ENCODE data around the gene DCDC2.
"Not testable (repeated sequence)": the region's sequence is repeated elsewhere in the genome, so short reads cannot be mapped to it uniquely, and the experiment has no call there.

The DCDC2 gene

GRCh38 chr6:24272148-24272547 is 85.7 kb downstream of the DCDC2 start:
- no peak for ATAC-seq
- DNase-seq: no peak
- Mint-ChIP-seq H3K4me3 (no peak overlapping the region), H3K9me3 (no peaks in the 10 kb centered on the region), H3K27ac (no peak overlapping the region), H3K27me3 (peaks cover 23% of the 10 kb centered on the region), H3K4me1 (no peaks in the 10 kb centered on the region)

GRCh38 chr6:24270011-24270410 is 87.8 kb downstream of the DCDC2 start:
- Mint-ChIP-seq H3K9me3 (no peaks in the 10 kb centered on the region), H3K4me1 (no peaks in the 10 kb centered on the region), H3K27me3 (peaks cover 18% of the 10 kb centered on the region), H3K4me3 (no peak overlapping the region), H3K27ac (no peak overlapping the region)
- DNase-seq (no peak), ATAC-seq (no peak)

- not testable (repeated sequence) for H3K27ac Mint-ChIP-seq, H3K4me3 Mint-ChIP-seq, H3K9me3 Mint-ChIP-seq, ATAC-seq, DNase-seq
- peaks cover 42% of the 10 kb centered on the region for H3K27me3 Mint-ChIP-seq
- peaks cover 11% of the 10 kb centered on the region for H3K4me1 Mint-ChIP-seq
Measured at GRCh38 chr6:24258214-24258613, 99.6 kb downstream of the DCDC2 start.

GRCh38 chr6:24257282-24257681 is 100.6 kb downstream of the DCDC2 start:
- peaks cover 0 to 11% of the 10 kb centered on the region in 2 donors for H3K9me3 Mint-ChIP-seq
- no peak for ATAC-seq

GRCh38 chr6:24255676-24256075 is 102.2 kb downstream of the DCDC2 start:
- Mint-ChIP-seq H3K27me3 (peaks cover 43% of the 10 kb centered on the region), H3K9me3 (peaks cover 0 to 14% of the 10 kb centered on the region in 2 donors), H3K4me1 (peaks cover 11% of the 10 kb centered on the region), H3K4me3 (no peak overlapping the region), H3K27ac (no peak overlapping the region)
- ATAC-seq (peak; percentile 98), DNase-seq (no peak)

More at GRCh38 chr6:24257282-24257681, 100.6 kb downstream of the DCDC2 start:
- no peak for DNase-seq
- H3K27ac Mint-ChIP-seq: no peak overlapping the region
- peaks cover 42% of the 10 kb centered on the region for H3K27me3 Mint-ChIP-seq
- H3K4me3 Mint-ChIP-seq: no peak overlapping the region
- H3K4me1 Mint-ChIP-seq: peaks cover 11% of the 10 kb centered on the region

GRCh38 chr6:24253360-24253759 is 104.5 kb downstream of the DCDC2 start:
- DNase-seq (no peak), ATAC-seq (no peak)
- Mint-ChIP-seq H3K4me1 (peaks cover 11% of the 10 kb centered on the region), H3K4me3 (no peak overlapping the region), H3K27me3 (peaks cover 37% of the 10 kb centered on the region), H3K27ac (no peak overlapping the region), H3K9me3 (peaks cover 0 to 14% of the 10 kb centered on the region in 2 donors)

- H3K27ac Mint-ChIP-seq: no peak overlapping the region
- peaks cover 0 to 14% of the 10 kb centered on the region in 2 donors for H3K9me3 Mint-ChIP-seq
- H3K4me3 Mint-ChIP-seq: no peak overlapping the region
- H3K4me1 Mint-ChIP-seq: peaks cover 11% of the 10 kb centered on the region
- H3K27me3 Mint-ChIP-seq: peaks cover 26% of the 10 kb centered on the region
- no peak for DNase-seq
- no peak for ATAC-seq
Measured at GRCh38 chr6:24252280-24252679, 105.6 kb downstream of the DCDC2 start.

- DNase-seq (no peak), ATAC-seq (no peak)
- Mint-ChIP-seq H3K4me1 (peaks cover 11% of the 10 kb centered on the region), H3K9me3 (peaks cover 0 to 14% of the 10 kb centered on the region in 2 donors), H3K4me3 (no peak overlapping the region), H3K27ac (no peak overlapping the region), H3K27me3 (peaks cover 23% of the 10 kb centered on the region)
Measured at GRCh38 chr6:24251339-24251738, 106.5 kb downstream of the DCDC2 start.

- H3K27ac Mint-ChIP-seq: no peak overlapping the region
- H3K4me3 Mint-ChIP-seq: no peak overlapping the region
- H3K4me1 Mint-ChIP-seq: peaks cover under 1% of the 10 kb centered on the region
- peaks cover 0 to 11% of the 10 kb centered on the region in 2 donors for H3K9me3 Mint-ChIP-seq
- peaks cover 32% of the 10 kb centered on the region for H3K27me3 Mint-ChIP-seq
- DNase-seq: no peak
- no peak for ATAC-seq
Measured at GRCh38 chr6:24249926-24250325, 107.9 kb downstream of the DCDC2 start.

GRCh38 chr6:24245275-24245674 is 112.6 kb downstream of the DCDC2 start:
- H3K9me3 Mint-ChIP-seq: no peaks in the 10 kb centered on the region
- ATAC-seq (no peak), DNase-seq (no peak)
- no peak overlapping the region for H3K27ac Mint-ChIP-seq
- peaks cover 39% of the 10 kb centered on the region for H3K27me3 Mint-ChIP-seq
- no peak overlapping the region for H3K4me3 Mint-ChIP-seq
- H3K4me1 Mint-ChIP-seq: no peaks in the 10 kb centered on the region

- H3K4me1 Mint-ChIP-seq: no peaks in the 10 kb centered on the region
- H3K4me3 Mint-ChIP-seq: no peak overlapping the region
- H3K9me3 Mint-ChIP-seq: peaks cover 0 to 1% of the 10 kb centered on the region in 2 donors
- no peak for DNase-seq
- no peak for ATAC-seq
- no peak overlapping the region for H3K27ac Mint-ChIP-seq
- peaks cover 34% of the 10 kb centered on the region for H3K27me3 Mint-ChIP-seq
Measured at GRCh38 chr6:24242924-24243323, 114.9 kb downstream of the DCDC2 start.

- H3K9me3 Mint-ChIP-seq, ATAC-seq, H3K4me3 Mint-ChIP-seq, H3K27ac Mint-ChIP-seq, DNase-seq, H3K4me1 Mint-ChIP-seq: not testable (repeated sequence)
- H3K27me3 Mint-ChIP-seq: peaks cover 34% of the 10 kb centered on the region
Measured at GRCh38 chr6:24241779-24242178, 116.1 kb downstream of the DCDC2 start.

- H3K4me3 Mint-ChIP-seq: no peak overlapping the region
Measured at GRCh38 chr6:24240943-24241342, 116.9 kb downstream of the DCDC2 start.

GRCh38 chr6:24240380-24240928 is 117.4 kb downstream of the DCDC2 start:
- Mint-ChIP-seq H3K27me3 (peaks cover 36% of the 10 kb centered on the region), H3K27ac (no peak overlapping the region), H3K9me3 (peaks cover 4 to 7% of the 10 kb centered on the region in 2 donors), H3K4me1 (no peaks in the 10 kb centered on the region), H3K4me3 (no peak overlapping the region)
- ATAC-seq: no peak
- DNase-seq: no peak

More at GRCh38 chr6:24240943-24241342, 116.9 kb downstream of the DCDC2 start:
- Mint-ChIP-seq H3K27ac (no peak overlapping the region), H3K4me1 (no peaks in the 10 kb centered on the region), H3K27me3 (peaks cover 34% of the 10 kb centered on the region), H3K9me3 (peaks cover 4 to 7% of the 10 kb centered on the region in 2 donors)
- DNase-seq: no peak
- ATAC-seq: no peak

- Mint-ChIP-seq H3K27ac (no peak overlapping the region), H3K4me3 (no peak overlapping the region), H3K4me1 (no peaks in the 10 kb centered on the region), H3K27me3 (peaks cover 32% of the 10 kb centered on the region), H3K9me3 (peaks cover 4 to 7% of the 10 kb centered on the region in 2 donors)
- ATAC-seq (peak; percentile 54), DNase-seq (no peak)
Measured at GRCh38 chr6:24238700-24239099, 119.2 kb downstream of the DCDC2 start.

GRCh38 chr6:24236779-24237178 is 121.1 kb downstream of the DCDC2 start:
- DNase-seq, H3K27ac Mint-ChIP-seq, H3K4me1 Mint-ChIP-seq, H3K4me3 Mint-ChIP-seq, H3K9me3 Mint-ChIP-seq, ATAC-seq: not testable (repeated sequence)
- H3K27me3 Mint-ChIP-seq: peaks cover 35% of the 10 kb centered on the region
